H9 (cell line): ENCODE results near the gene DLG2. TPM values are rescaled to one million over a fixed set of nuclear protein-coding genes. Genes with fewer than 3 reads are reported as not detected.

Source experiments
- DNase-seq: peaks from one replicate; pipeline ENCODE4 v3.0.0-alpha.2; 2017
- H2AFZ ChIP-seq: one replicate; pipeline ENCODE4 v1.6.1; 2013; ENCODE audit warnings: mild to moderate bottlenecking, low read length, control low read depth, moderate library complexity
- H2AK5ac ChIP-seq: 2 replicates; pipeline ENCODE4 v1.6.1; 2013; ENCODE audit warnings: low read length, control low read depth, mixed read lengths; ENCODE audit not compliant: insufficient read length
- H2BK120ac ChIP-seq: one replicate; pipeline ENCODE4 v1.6.1; 2013; ENCODE audit warnings: low read depth, mild to moderate bottlenecking, low read length, control low read depth, inconsistent platforms; ENCODE audit not compliant: poor library complexity, severe bottlenecking
- H2BK12ac ChIP-seq: 2 replicates; pipeline ENCODE4 v1.6.1; 2013; ENCODE audit warnings: low read length, control low read depth, mixed read lengths, low read depth; ENCODE audit not compliant: insufficient read length
- H2BK15ac ChIP-seq: 2 replicates; pipeline ENCODE4 v1.6.1; 2013; ENCODE audit warnings: low read depth, low read length, control low read depth
- H2BK20ac ChIP-seq: one replicate; pipeline ENCODE4 v1.6.1; 2013; ENCODE audit warnings: low read depth, mild to moderate bottlenecking, low read length, control low read depth, inconsistent platforms; ENCODE audit not compliant: poor library complexity, severe bottlenecking
- H2BK5ac ChIP-seq: 2 replicates; pipeline ENCODE4 v1.6.1; 2013; ENCODE audit warnings: low read length, control low read depth, mixed read lengths; ENCODE audit not compliant: insufficient read length
- H3K14ac ChIP-seq: 2 replicates; pipeline ENCODE4 v1.6.1; 2013; ENCODE audit warnings: low read length, control low read depth; ENCODE audit not compliant: insufficient read depth
- H3K18ac ChIP-seq: 2 replicates; pipeline ENCODE4 v1.6.1; 2013; ENCODE audit warnings: low read depth, mild to moderate bottlenecking, mixed read lengths, low read length, control low read depth; ENCODE audit not compliant: insufficient read length
- H3K23ac ChIP-seq: 2 replicates; pipeline ENCODE4 v1.6.1; 2013; ENCODE audit warnings: low read length, control low read depth, mixed read lengths, low read depth; ENCODE audit not compliant: insufficient read length
- H3K23me2 ChIP-seq: 2 replicates; pipeline ENCODE4 v1.6.1; 2013; ENCODE audit warnings: low read depth, mild to moderate bottlenecking, mixed read lengths, low read length, control low read depth; ENCODE audit not compliant: insufficient read length, poor library complexity, severe bottlenecking
- H3K27ac ChIP-seq: 2 replicates; pipeline ENCODE4 v1.5.1; 2013; ENCODE audit warnings: low read length, control low read depth, mixed read lengths, low read depth; ENCODE audit not compliant: insufficient read length
- H3K27me3 ChIP-seq: 2 replicates; pipeline ENCODE4 v1.6.1; 2013; ENCODE audit warnings: low read length, control low read depth, inconsistent platforms; ENCODE audit not compliant: insufficient read depth
- H3K4ac ChIP-seq: 2 replicates; pipeline ENCODE4 v1.6.1; 2013; ENCODE audit warnings: low read depth, mild to moderate bottlenecking, control low read depth, inconsistent platforms, low read length, moderate library complexity
- H3K4me1 ChIP-seq: 2 replicates; pipeline ENCODE4 v1.6.1; 2013; ENCODE audit warnings: low read length, control low read depth, inconsistent platforms; ENCODE audit not compliant: insufficient read depth
- H3K4me2 ChIP-seq: 2 replicates; pipeline ENCODE4 v1.6.1; 2013; ENCODE audit warnings: low read length, control low read depth, mixed read lengths; ENCODE audit not compliant: insufficient read length, insufficient read depth
- H3K56ac ChIP-seq: 2 replicates; pipeline ENCODE4 v1.6.1; 2013; ENCODE audit warnings: low read depth, mild to moderate bottlenecking, mixed read lengths, low read length, control low read depth; ENCODE audit not compliant: insufficient read length
- H3K79me1 ChIP-seq: 2 replicates; pipeline ENCODE4 v1.6.1; 2013; ENCODE audit warnings: low read depth, mild to moderate bottlenecking, moderate library complexity, low read length, control low read depth, inconsistent platforms; ENCODE audit not compliant: insufficient read depth, poor library complexity, severe bottlenecking
- H3K79me2 ChIP-seq: 2 replicates; pipeline ENCODE4 v1.6.1; 2013; ENCODE audit warnings: low read length, control low read depth, inconsistent platforms; ENCODE audit not compliant: insufficient read depth
- H3K9ac ChIP-seq: 2 replicates; pipeline ENCODE4 v1.6.1; 2013; ENCODE audit warnings: low read length, control low read depth, mixed read lengths; ENCODE audit not compliant: insufficient read length; ENCODE audit errors: extremely low read depth
- H3K9me3 ChIP-seq: one replicate; pipeline ENCODE4 v1.6.1; 2013; ENCODE audit warnings: low read depth, low read length, inconsistent platforms; ENCODE audit not compliant: control insufficient read depth
- H3T11ph ChIP-seq: one replicate; pipeline ENCODE4 v1.6.1; 2013; ENCODE audit warnings: mild to moderate bottlenecking, low read length, control low read depth, inconsistent platforms
- H4K20me1 ChIP-seq: one replicate; pipeline ENCODE4 v1.6.1; 2013; ENCODE audit not compliant: control insufficient read depth, insufficient read length, insufficient read depth
- H4K5ac ChIP-seq: 2 replicates; pipeline ENCODE4 v1.6.1; 2013; ENCODE audit warnings: low read depth, mild to moderate bottlenecking, mixed read lengths, low read length, control low read depth; ENCODE audit not compliant: insufficient read length
- H4K8ac ChIP-seq: replicated peaks from 2 replicates; pipeline ENCODE4 v1.6.1; 2013; ENCODE audit warnings: low read length, control low read depth, mixed read lengths, low read depth; ENCODE audit not compliant: insufficient read length
- H4K91ac ChIP-seq: 2 replicates; pipeline ENCODE4 v1.6.1; 2013; ENCODE audit warnings: low read depth, mild to moderate bottlenecking, moderate library complexity, mixed read lengths, low read length, control low read depth; ENCODE audit not compliant: insufficient read length
- H3K27ac Mint-ChIP-seq, 3 experiments: 2 replicates in 2 of 3; 3 replicates in 1 of 3; pipeline ENCODE4 v1.8.0; 2020 to 2021; ENCODE audit warnings: mixed read lengths in 3 of 3, mild to moderate bottlenecking in 1 of 3, moderate library complexity in 1 of 3
- H3K27me3 Mint-ChIP-seq: 2 replicates; pipeline ENCODE4 v1.8.0; 2021; ENCODE audit warnings: low read depth, mild to moderate bottlenecking, moderate library complexity, mixed read lengths
- H3K36me3 Mint-ChIP-seq, 3 experiments: 2 replicates in 2 of 3; 3 replicates in 1 of 3; pipeline ENCODE4 v1.8.0; 2020 to 2021; ENCODE audit warnings: low read depth in 3 of 3, mixed read lengths in 3 of 3; ENCODE audit not compliant: insufficient read depth in 1 of 3
- H3K4me1 Mint-ChIP-seq, 2 experiments: 2 replicates each; pipeline ENCODE4 v1.8.0; 2020; ENCODE audit warnings: mixed read lengths in 2 of 2
- H3K4me3 Mint-ChIP-seq, 2 experiments: 2 replicates in 1 of 2; 3 replicates in 1 of 2; pipeline ENCODE4 v1.8.0; 2020 to 2021; ENCODE audit warnings: mild to moderate bottlenecking in 2 of 2, mixed read lengths in 2 of 2, moderate library complexity in 1 of 2
- H3K9me3 Mint-ChIP-seq, 2 experiments: 2 replicates in 1 of 2; 3 replicates in 1 of 2; pipeline ENCODE4 v1.8.0; 2020; ENCODE audit warnings: mild to moderate bottlenecking in 2 of 2, mixed read lengths in 2 of 2, moderate library complexity in 1 of 2
- WGBS: extraction: QIAGEN DNeasy Blood & Tissue Kit; methylation state at CpG from one replicate; pipeline ENCODE4 v1.1.7; 2013; ENCODE audit warnings: missing lambda C conversion rate, low lambda C conversion rate, mixed read lengths; ENCODE audit not compliant: insufficient read length; ENCODE audit errors: extremely low coverage; 5-methylcytosine and 5-hydroxymethylcytosine counted together
- total RNA-seq: library from RNA; stranded (reverse); gene quantifications from 2 replicates; pipeline ENCODE4 v1.2.1, GENCODE V29; 2021
- TF ChIP-seq, protein P1 (sequence below): fragments of 200-600 bp; sonication (generic); conservative IDR thresholded peaks from 3 replicates; pipeline ENCODE4 v1.8.0; 2021; ENCODE audit warnings: antibody characterized with exemption, mild to moderate bottlenecking

DLG2 gene
- total RNA-seq, 1 experiment from 2014 or later = 8.0 TPM

DNA sequence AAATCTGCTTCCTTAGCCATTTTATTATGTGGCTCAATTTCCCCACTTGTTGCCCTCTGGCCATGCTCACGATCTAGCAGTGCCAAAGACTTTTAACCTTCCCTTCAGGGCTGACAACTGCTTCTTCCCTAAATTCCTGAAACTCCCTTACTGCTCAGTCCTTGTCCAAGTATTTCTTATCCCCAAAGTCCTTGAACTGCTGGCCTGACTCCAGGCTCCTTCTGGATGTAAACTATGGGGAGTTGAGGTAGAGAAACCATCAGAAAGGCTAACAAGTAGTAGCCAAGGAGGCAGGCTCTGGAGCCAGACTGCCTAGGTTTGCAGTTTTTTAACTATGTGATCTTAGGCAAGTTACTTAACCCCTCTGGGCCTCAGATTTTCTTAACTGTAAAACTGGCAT, 2082.3 kb downstream of the DLG2 start:
- no peak overlapping the region for H3K14ac ChIP-seq
- no peaks in the 10 kb centered on the region; the same call in none of the 2 replicates for H3K27me3 Mint-ChIP-seq
- no peak overlapping the region for H2BK120ac ChIP-seq
- H3K27ac ChIP-seq = no peak overlapping the region
- no peak overlapping the region for H3K56ac ChIP-seq
- no peak overlapping the region for H2BK12ac ChIP-seq
- no peaks in the 10 kb centered on the region for H3K9me3 ChIP-seq
- no peaks in the 10 kb centered on the region for H3K9me3 Mint-ChIP-seq
- H4K5ac ChIP-seq = no peak overlapping the region
- no peak overlapping the region for H2BK5ac ChIP-seq
- no peaks in the 10 kb centered on the region for H3K79me1 ChIP-seq
- H2AK5ac ChIP-seq = no peak overlapping the region
- no peaks in the 10 kb centered on the region for H4K20me1 ChIP-seq
- no peak overlapping the region for H3K4me2 ChIP-seq
- H2BK15ac ChIP-seq = no peak overlapping the region
- no peak for DNase-seq
- no peak overlapping the region for H3K23ac ChIP-seq
- no peak overlapping the region for H3K27ac Mint-ChIP-seq
- TF ChIP-seq, protein P1, sequence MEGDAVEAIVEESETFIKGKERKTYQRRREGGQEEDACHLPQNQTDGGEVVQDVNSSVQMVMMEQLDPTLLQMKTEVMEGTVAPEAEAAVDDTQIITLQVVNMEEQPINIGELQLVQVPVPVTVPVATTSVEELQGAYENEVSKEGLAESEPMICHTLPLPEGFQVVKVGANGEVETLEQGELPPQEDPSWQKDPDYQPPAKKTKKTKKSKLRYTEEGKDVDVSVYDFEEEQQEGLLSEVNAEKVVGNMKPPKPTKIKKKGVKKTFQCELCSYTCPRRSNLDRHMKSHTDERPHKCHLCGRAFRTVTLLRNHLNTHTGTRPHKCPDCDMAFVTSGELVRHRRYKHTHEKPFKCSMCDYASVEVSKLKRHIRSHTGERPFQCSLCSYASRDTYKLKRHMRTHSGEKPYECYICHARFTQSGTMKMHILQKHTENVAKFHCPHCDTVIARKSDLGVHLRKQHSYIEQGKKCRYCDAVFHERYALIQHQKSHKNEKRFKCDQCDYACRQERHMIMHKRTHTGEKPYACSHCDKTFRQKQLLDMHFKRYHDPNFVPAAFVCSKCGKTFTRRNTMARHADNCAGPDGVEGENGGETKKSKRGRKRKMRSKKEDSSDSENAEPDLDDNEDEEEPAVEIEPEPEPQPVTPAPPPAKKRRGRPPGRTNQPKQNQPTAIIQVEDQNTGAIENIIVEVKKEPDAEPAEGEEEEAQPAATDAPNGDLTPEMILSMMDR = no peak
- H3T11ph ChIP-seq = no peak overlapping the region
- no peak overlapping the region for H4K91ac ChIP-seq
- no peaks in the 10 kb centered on the region for H3K36me3 Mint-ChIP-seq
- H3K4ac ChIP-seq = no peak overlapping the region
- peaks cover 3% of the 10 kb centered on the region; the same call in 1 of the 2 replicates for H3K4me1 ChIP-seq
- H3K4me1 Mint-ChIP-seq = peaks cover 11 to 13% of the 10 kb centered on the region in 2 experiments
- H3K18ac ChIP-seq = no peak overlapping the region
- no CpG with 5 or more reads among the region's 1 CpG for WGBS
- H2BK20ac ChIP-seq = no peak overlapping the region
- H3K9ac ChIP-seq = no peak overlapping the region
- no peaks in the 10 kb centered on the region for H3K79me2 ChIP-seq
- H2AFZ ChIP-seq = no peak overlapping the region
- H3K4me3 Mint-ChIP-seq = no peak overlapping the region
- H3K23me2 ChIP-seq = no peaks in the 10 kb centered on the region
- H4K8ac ChIP-seq = no peak overlapping the region
- no peaks in the 10 kb centered on the region for H3K27me3 ChIP-seq
